ENCODE measurements around the gene SHE.
"Not testable (repeated sequence)": the region's sequence is repeated elsewhere in the genome, so short reads cannot be mapped to it uniquely, and the experiment has no call there.

The SHE gene

GRCh38 chr1:154502066-154502743, at the start of gene SHE, which contains the start of gene TDRD10:
SHE (minus strand) TSS chr1:154502412; CDS start chr1:154502026, 386 bp downstream.
TDRD10 (plus strand) TSS chr1:154502219; CDS start chr1:154506904, 4,685 bp downstream.
- no peak for DNase-seq (ENCODE audit: low read depth)

GRCh38 chr1:154551474-154551873, 49.3 kb upstream of the SHE start:
- DNase-seq (ENCODE audit: low read depth), result no peak

DNA sequence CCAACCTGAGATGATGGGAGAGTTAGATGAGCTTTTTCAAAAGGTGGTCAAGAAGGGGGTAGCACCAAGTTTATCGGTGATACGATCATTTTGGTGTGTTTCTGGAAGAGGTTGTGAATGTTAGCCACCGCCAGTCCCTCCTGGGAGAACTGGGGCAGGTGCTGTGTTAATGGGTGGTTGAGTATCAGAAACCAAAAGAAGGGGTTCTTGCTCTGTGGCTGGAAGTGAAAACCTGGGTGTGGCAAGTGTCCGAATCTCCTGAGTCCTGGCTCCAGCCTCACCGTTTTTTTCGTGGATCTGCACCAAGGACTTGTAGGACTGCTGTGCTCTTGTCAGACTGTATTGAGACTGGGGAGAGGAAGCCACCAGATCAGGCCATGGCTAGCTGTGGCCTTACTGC, 48.4 kb upstream of the SHE start:
- DNase-seq (ENCODE audit: low read depth), result no peak

GRCh38 chr1:154550070-154550469, 47.9 kb upstream of the SHE start:
- DNase-seq (ENCODE audit: low read depth), result no peak

GRCh38 chr1:154549202-154549770, 47.1 kb upstream of the SHE start:
- no peak for DNase-seq (ENCODE audit: low read depth)

GRCh38 chr1:154548028-154548427, 45.8 kb upstream of the SHE start:
- DNase-seq (ENCODE audit: low read depth), result no peak

DNA sequence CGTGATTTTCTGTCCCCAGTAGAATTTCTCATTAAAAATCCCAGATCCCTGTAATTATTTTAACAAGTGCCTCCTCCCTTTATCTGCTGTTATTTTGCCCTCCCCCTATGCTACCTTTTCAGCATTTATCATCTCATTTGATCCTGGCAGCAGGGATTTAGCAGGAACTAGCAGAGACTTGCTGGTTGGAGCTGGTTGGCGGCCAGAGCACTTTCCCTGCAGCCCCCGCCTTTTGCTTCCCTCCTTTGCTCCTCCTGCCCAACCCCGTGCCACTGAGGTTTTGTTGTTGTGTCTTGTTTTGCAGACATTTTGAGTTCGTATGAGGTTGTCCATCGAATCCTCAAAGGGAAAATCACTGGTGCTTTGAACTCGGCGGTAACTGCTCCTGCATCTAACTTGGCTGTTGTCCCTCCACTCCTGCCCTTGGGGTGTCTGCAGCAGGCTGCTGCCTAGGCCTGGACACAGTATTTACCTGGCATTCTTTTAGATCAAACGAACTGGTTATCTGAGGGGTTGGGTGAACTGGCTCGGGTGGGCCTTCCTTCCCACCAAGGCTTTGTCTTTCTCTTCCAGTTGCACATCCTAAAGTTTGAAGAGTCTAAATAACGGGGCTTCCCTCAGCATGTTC, 45.0 kb upstream of the SHE start:
- no peak for DNase-seq (ENCODE audit: low read depth)

GRCh38 chr1:154546264-154547063, 44.3 kb upstream of the SHE start:
- no peak for DNase-seq (ENCODE audit: low read depth)

GRCh38 chr1:154541231-154541630, 39.0 kb upstream of the SHE start:
- DNase-seq (ENCODE audit: low read depth), result no peak

GRCh38 chr1:154539486-154540483, 37.6 kb upstream of the SHE start:
- DNase-seq (ENCODE audit: low read depth), result no peak

- DNase-seq (ENCODE audit: low read depth), result no peak
Observed at GRCh38 chr1:154536570-154536969, 34.4 kb upstream of the SHE start.

DNA sequence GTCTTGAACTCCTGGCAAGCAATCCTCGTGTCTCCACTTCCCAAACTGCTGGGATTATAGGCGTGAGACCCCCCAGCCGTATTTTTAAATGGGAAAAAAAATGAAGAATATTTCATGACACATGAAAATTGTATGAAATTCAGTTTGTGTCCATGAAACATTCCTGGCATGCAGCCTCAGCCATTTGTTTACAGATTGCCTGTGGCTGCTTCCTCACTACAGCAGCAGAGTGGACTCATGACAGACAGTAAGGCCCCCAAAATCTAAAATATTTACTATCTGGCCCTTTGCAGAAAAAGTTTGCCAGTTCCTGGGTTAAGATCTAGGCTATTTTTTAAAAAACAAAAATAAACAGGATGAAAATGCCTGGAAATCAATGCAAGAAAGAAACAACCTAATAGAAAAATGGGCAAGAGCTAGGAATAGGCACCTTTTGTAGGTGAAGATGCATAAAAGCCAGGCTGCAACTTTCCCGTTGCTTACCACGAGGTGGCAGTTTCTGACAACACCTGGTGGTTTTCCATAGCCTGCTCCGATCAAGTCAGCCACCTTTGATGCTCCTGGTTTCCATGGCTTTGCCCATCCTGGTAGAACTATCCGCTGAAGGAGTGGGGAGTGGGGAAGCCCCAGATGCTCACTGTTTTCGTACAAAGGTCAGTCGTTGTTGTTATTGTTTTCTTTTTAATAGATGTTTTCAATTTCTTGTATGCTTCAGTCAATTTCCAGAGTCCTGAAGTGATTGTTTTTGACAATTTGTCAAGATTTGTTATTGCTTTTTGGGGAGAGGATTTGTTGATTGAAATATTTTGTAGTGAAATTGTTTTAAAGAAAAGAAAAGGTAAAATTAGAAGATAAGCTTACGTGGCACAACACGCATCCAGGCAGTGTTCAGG, 32.0 kb upstream of the SHE start:
- DNase-seq (ENCODE audit: low read depth), result no peak

DNA sequence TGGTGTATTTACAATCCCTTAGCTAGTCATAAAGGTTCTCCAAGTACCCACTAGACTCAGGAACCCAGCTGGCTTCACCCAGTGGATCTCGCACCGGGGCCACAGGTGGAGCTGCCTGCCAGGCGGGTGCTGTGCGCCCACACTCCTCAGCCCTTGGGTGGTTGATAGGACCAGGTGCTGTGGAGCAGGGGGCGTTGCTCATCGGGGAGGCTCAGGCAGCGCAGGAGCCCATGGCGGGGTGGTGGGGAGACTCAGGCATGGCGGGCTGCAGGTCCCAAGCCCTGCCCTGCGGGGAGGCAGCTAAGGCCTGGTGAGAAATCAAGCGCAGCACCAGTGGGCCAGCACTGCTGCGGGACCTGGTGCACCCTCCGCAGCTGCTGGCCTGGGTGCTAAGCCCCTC, 29.7 kb upstream of the SHE start:
- DNase-seq (ENCODE audit: low read depth), result not testable (repeated sequence)

GRCh38 chr1:154529308-154529707, 27.1 kb upstream of the SHE start:
- DNase-seq (ENCODE audit: low read depth), result no peak

DNA sequence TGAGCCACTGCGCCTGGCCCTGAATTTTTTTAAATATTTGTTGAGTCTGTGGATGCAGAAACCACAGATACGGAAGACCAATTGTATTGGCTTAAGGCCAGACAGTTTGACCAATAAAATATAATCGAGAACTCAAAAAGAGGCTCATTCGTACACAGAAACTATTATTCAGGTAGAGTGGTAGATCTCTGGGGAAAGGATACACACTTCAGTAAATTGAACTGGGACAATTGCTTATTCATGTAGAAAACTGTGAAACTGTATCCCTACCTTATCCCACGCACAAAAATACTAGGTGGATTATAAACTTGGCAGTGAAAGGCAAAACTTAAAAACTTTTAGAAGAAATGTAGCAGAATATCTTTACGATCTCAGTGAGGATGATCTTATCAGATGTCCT, 25.0 kb upstream of the SHE start:
- DNase-seq (ENCODE audit: low read depth), result no peak

GRCh38 chr1:154524881-154525280, 22.7 kb upstream of the SHE start:
- no peak for DNase-seq (ENCODE audit: low read depth)

- DNase-seq (ENCODE audit: low read depth), result no peak
Observed at GRCh38 chr1:154521695-154522094, 19.5 kb upstream of the SHE start.

DNA sequence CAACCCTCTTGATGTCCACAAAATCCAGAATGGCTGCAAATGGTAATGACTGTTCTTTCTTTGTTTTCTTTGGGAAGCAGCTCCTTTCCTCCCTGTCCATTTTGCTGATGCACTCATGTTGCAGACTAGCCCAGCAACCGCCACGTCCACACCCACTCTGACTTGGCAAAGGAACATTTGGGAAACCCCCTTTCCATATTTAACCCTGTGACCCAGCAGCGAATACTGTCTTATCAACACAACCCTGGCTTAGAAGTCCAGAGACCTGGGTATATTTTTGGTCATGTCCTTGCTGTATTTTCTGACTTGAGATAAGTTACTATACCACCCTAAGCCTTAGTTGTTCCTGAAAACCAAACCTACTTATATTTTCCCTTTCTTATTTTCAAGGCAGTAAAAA, 18.1 kb upstream of the SHE start:
- no peak for DNase-seq (ENCODE audit: low read depth)

DNA sequence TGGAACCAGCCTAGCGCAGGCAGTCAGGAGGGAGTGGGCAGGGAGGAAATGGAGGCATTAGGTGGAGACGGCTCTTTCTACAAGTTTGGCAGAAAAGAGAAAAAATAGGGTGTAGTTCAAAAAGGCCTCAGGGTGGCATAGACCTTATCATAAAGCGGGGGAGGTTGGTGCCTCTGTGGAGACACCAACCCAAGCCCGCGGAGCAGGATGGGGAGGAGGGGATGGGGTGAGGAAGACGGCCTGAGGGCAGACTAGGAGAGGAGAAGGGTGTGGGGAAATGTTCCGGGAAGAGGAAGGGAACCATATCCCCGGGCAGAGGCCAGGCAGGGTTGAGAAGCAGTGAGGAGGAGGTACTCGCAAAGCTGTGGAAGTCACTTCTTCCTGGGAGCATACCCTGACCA, 17.4 kb upstream of the SHE start:
- DNase-seq (ENCODE audit: low read depth), result no peak

- no peak for DNase-seq (ENCODE audit: low read depth)
Observed at GRCh38 chr1:154517661-154518060, 15.4 kb upstream of the SHE start.

Data from GM04503 (cell line).